ENCODE data around the gene ZFYVE19.

GRCh38 chr15:40845036-40845435, 38.1 kb downstream of the ZFYVE19 start:
- TF ChIP-seq CTCF (IDR thresholded peaks at IDR 0.05) (no peak), POLR2A (IDR thresholded peaks at IDR 0.05) (no peak), POLR2AphosphoS5 (IDR thresholded peaks at IDR 0.05) (no peak)

Measured in transverse colon (tissue), 4 donors.